Endodermal cell (in vitro differentiated cells): ENCODE data around the gene PCID2. TPM values are rescaled to one million over a fixed set of nuclear protein-coding genes. Genes with fewer than 3 reads are reported as not detected.

ENCODE experiments used
- DNase-seq: peaks from one replicate; pipeline ENCODE4 v3.0.0-alpha.2; 2017
- H3K27ac ChIP-seq: 2 replicates; pipeline ENCODE4 v1.5.1; 2013; ENCODE audit warnings: mild to moderate bottlenecking, low read depth, low read length, moderate library complexity
- H3K27me3 ChIP-seq: 2 replicates; pipeline ENCODE4 v1.6.1; 2013; ENCODE audit warnings: mild to moderate bottlenecking, low read length, moderate library complexity; ENCODE audit not compliant: insufficient read depth, control insufficient read depth, poor library complexity, severe bottlenecking
- H3K36me3 ChIP-seq: 2 replicates; pipeline ENCODE4 v1.7.0; 2013; ENCODE audit warnings: mild to moderate bottlenecking, low read length, moderate library complexity; ENCODE audit not compliant: control insufficient read depth, insufficient read depth
- H3K4me1 ChIP-seq: one replicate; pipeline ENCODE4 v1.7.0; 2013; ENCODE audit warnings: low read length; ENCODE audit not compliant: control insufficient read depth, insufficient read depth
- H3K4me3 ChIP-seq: 2 replicates; pipeline ENCODE4 v1.5.1; 2013; ENCODE audit warnings: mild to moderate bottlenecking, low read length, moderate library complexity
- H3K9ac ChIP-seq: 2 replicates; pipeline ENCODE4 v1.6.1; 2013; ENCODE audit warnings: mild to moderate bottlenecking, low read length, moderate library complexity; ENCODE audit not compliant: poor library complexity, severe bottlenecking; ENCODE audit errors: extremely low read depth
- H3K9me3 ChIP-seq: 2 replicates; pipeline ENCODE4 v1.6.1; 2013; ENCODE audit warnings: mild to moderate bottlenecking, low read length, moderate library complexity; ENCODE audit not compliant: control insufficient read depth
- H3K27ac Mint-ChIP-seq: 2 replicates; pipeline ENCODE4 v1.8.0; 2020; ENCODE audit warnings: mixed read lengths
- H3K27me3 Mint-ChIP-seq: 2 replicates; pipeline ENCODE4 v1.8.0; 2021; ENCODE audit warnings: mild to moderate bottlenecking, mixed read lengths; ENCODE audit not compliant: insufficient read depth
- H3K36me3 Mint-ChIP-seq: 2 replicates; pipeline ENCODE4 v1.8.0; 2020; ENCODE audit warnings: low read depth, mixed read lengths
- H3K4me1 Mint-ChIP-seq: 2 replicates; pipeline ENCODE4 v1.8.0; 2020; ENCODE audit warnings: mixed read lengths
- H3K4me3 Mint-ChIP-seq: 2 replicates; pipeline ENCODE4 v1.8.0; 2020; ENCODE audit warnings: mild to moderate bottlenecking, moderate library complexity, mixed read lengths
- H3K9me3 Mint-ChIP-seq: 2 replicates; pipeline ENCODE4 v1.8.0; 2020; ENCODE audit warnings: mild to moderate bottlenecking, mixed read lengths
- CTCF ChIP-seq: fragments of 200-600 bp; sonication (generic); conservative IDR thresholded peaks from 2 replicates; pipeline ENCODE4 v1.5.0; 2021; ENCODE audit warnings: antibody characterized with exemption, mild to moderate bottlenecking
- WGBS, 2 experiments: methylation state at CpG; one replicate each; pipeline versions ENCODE4 v1.1.5 to v1.1.7; 2013; ENCODE audit warnings: missing lambda C conversion rate in 2 of 2, mixed read lengths in 1 of 2; ENCODE audit not compliant: insufficient coverage in 1 of 2, insufficient read length in 1 of 2; 5-methylcytosine and 5-hydroxymethylcytosine counted together
- total RNA-seq, 2 donors: library from RNA; stranded (reverse); fragmentation: NEBNext Ultra II Directional in 1 of 2; extraction: Animal tissue kit (Norgen Biotek cat#: 25700) in 1 of 2; gene quantifications; 2 replicates in 1 of 2; 3 replicates in 1 of 2; pipeline ENCODE4 v1.2.1, GENCODE V29; 2021

PCID2 gene
- total RNA-seq, 2 donors from 2014 or later = 70.5 to 71.7 TPM

GRCh38 chr13:113161433-113161832 lies 47.0 kb downstream of the PCID2 start:
- H3K4me3 ChIP-seq = no peak overlapping the region
- no peak overlapping the region for H3K4me3 Mint-ChIP-seq
- whole genome bisulfite sequencing, 2 experiments = 67 to 78% methylated on average over 10 to 16 of the region's 16 CpGs

GRCh38 chr13:113160983-113161382 lies 47.5 kb downstream of the PCID2 start:
- no peak overlapping the region for H3K4me3 Mint-ChIP-seq
- H3K9me3 Mint-ChIP-seq = peaks cover 2% of the 10 kb centered on the region
- H3K36me3 Mint-ChIP-seq = peaks cover 15% of the 10 kb centered on the region
- no peak for TF ChIP-seq CTCF
- H3K9me3 ChIP-seq = peaks cover 6% of the 10 kb centered on the region
- H3K27me3 Mint-ChIP-seq = no peaks in the 10 kb centered on the region
- H3K4me1 ChIP-seq = peaks cover 20% of the 10 kb centered on the region
- WGBS, 2 experiments = 89 to 90% methylated on average over 8 to 12 of the region's 12 CpGs
- no peak overlapping the region for H3K27ac Mint-ChIP-seq
- peak; percentile 48 for DNase-seq
- H3K9ac ChIP-seq = no peak overlapping the region
- H3K27ac ChIP-seq = no peak overlapping the region
- no peaks in the 10 kb centered on the region for H3K27me3 ChIP-seq
- H3K36me3 ChIP-seq = no peaks in the 10 kb centered on the region
- H3K4me1 Mint-ChIP-seq = peaks cover 45% of the 10 kb centered on the region
- no peak overlapping the region for H3K4me3 ChIP-seq

More at GRCh38 chr13:113161433-113161832, 47.0 kb downstream of the PCID2 start:
- no peaks in the 10 kb centered on the region for H3K27me3 ChIP-seq
- H3K9me3 ChIP-seq = peaks cover 2% of the 10 kb centered on the region
- H3K9me3 Mint-ChIP-seq = no peaks in the 10 kb centered on the region
- no peaks in the 10 kb centered on the region for H3K36me3 ChIP-seq
- no peak overlapping the region for H3K27ac ChIP-seq
- H3K27me3 Mint-ChIP-seq = no peaks in the 10 kb centered on the region
- peaks cover 15% of the 10 kb centered on the region for H3K36me3 Mint-ChIP-seq
- no peak for TF ChIP-seq CTCF
- peaks cover 45% of the 10 kb centered on the region for H3K4me1 Mint-ChIP-seq
- no peak overlapping the region for H3K27ac Mint-ChIP-seq
- DNase-seq = peak; percentile 42
- peaks cover 20% of the 10 kb centered on the region for H3K4me1 ChIP-seq
- H3K9ac ChIP-seq = no peak overlapping the region

GRCh38 chr13:113159701-113160100 lies 48.8 kb downstream of the PCID2 start:
- 87 to 92% methylated on average over 11 to 20 of the region's 20 CpGs for WGBS, 2 experiments

More at GRCh38 chr13:113159701-113160100, 48.8 kb downstream of the PCID2 start:
- Mint-ChIP-seq H3K4me3 (no peak overlapping the region), H3K9me3 (peaks cover 7% of the 10 kb centered on the region), H3K27ac (no peak overlapping the region), H3K27me3 (no peaks in the 10 kb centered on the region), H3K4me1 (peaks cover 51% of the 10 kb centered on the region), H3K36me3 (peaks cover 20% of the 10 kb centered on the region)
- DNase-seq = peak; percentile 49
- Histone ChIP-seq H3K36me3 (no peaks in the 10 kb centered on the region), H3K9ac (no peak overlapping the region), H3K27me3 (no peaks in the 10 kb centered on the region), H3K4me1 (peaks cover 20% of the 10 kb centered on the region), H3K4me3 (no peak overlapping the region), H3K9me3 (peaks cover 13% of the 10 kb centered on the region), H3K27ac (no peak overlapping the region)
- TF ChIP-seq CTCF = no peak
